HG03025 (cell line): ENCODE results near the gene UNCX.

Source experiments
- ATAC-seq: cut with Tn5 transposase; IDR thresholded peaks from one replicate; pipeline ENCODE4 v1.9.1; 2021; ENCODE audit warnings: mild to moderate bottlenecking, moderate library complexity; ENCODE audit not compliant: unreplicated experiment, low FRiP score

UNCX gene

GRCh38 chr7:1242606-1243289, 10.1 kb downstream of the UNCX start:
- ATAC-seq: no peak

- ATAC-seq: no peak
Observed at GRCh38 chr7:1243290-1243963, 10.8 kb downstream of the UNCX start.

- ATAC-seq: no peak
Observed at GRCh38 chr7:1243964-1244416, 11.3 kb downstream of the UNCX start.

- no peak for ATAC-seq
Observed at GRCh38 chr7:1244700-1245523, 12.2 kb downstream of the UNCX start.

- ATAC-seq: no peak
Observed at GRCh38 chr7:1245524-1246050, 12.9 kb downstream of the UNCX start.

GRCh38 chr7:1246160-1246870, 13.6 kb downstream of the UNCX start:
- ATAC-seq: no peak

GRCh38 chr7:1246871-1247526, 14.3 kb downstream of the UNCX start:
- no peak for ATAC-seq

- no peak for ATAC-seq
Observed at GRCh38 chr7:1247527-1248041, 14.9 kb downstream of the UNCX start.

- no peak for ATAC-seq
Observed at GRCh38 chr7:1248143-1248915, 15.7 kb downstream of the UNCX start.

GRCh38 chr7:1248916-1249581, 16.4 kb downstream of the UNCX start:
- no peak for ATAC-seq

- ATAC-seq: no peak
Observed at GRCh38 chr7:1249731-1250130, 17.1 kb downstream of the UNCX start.

GRCh38 chr7:1250901-1251300, 18.2 kb downstream of the UNCX start:
- no peak for ATAC-seq

GRCh38 chr7:1251796-1252539, 19.3 kb downstream of the UNCX start:
- no peak for ATAC-seq

GRCh38 chr7:1252540-1253090, 19.9 kb downstream of the UNCX start:
- ATAC-seq: no peak

GRCh38 chr7:1253681-1254181, 21.1 kb downstream of the UNCX start:
- ATAC-seq: no peak

GRCh38 chr7:1254281-1255079, 21.8 kb downstream of the UNCX start:
- no peak for ATAC-seq
